Heart right ventricle (tissue), 16 donors: Measurements from ENCODE around the gene SLC22A23. TPM values are rescaled to one million over a fixed set of nuclear protein-coding genes. Genes with fewer than 3 reads are reported as not detected.

Source experiments
- ATAC-seq, 8 donors: fragments of 200-7000 bp; cut with Tn5 transposase; one replicate each; pipeline ENCODE4 v1.9.1; 2020; ENCODE audit warnings: mild to moderate bottlenecking in 8 of 8, moderate library complexity in 8 of 8, moderate number of reproducible peaks in 1 of 8
- DNase-seq, 2 donors: peaks; one replicate each; pipeline ENCODE4 v3.0.0-alpha.2; 2020
- H3K27ac ChIP-seq, 10 donors: fragments of 200-600 bp; sonication (generic) in 2 of 10; one replicate each; pipeline versions ENCODE4 v1.5.0 to v1.8.0; 2020 to 2022; ENCODE audit warnings: mild to moderate bottlenecking in 3 of 10
- H3K27me3 ChIP-seq, 7 donors: fragments of 200-600 bp; one replicate each; pipeline ENCODE4 v1.8.0; 2021 to 2022; ENCODE audit warnings: mild to moderate bottlenecking in 2 of 7
- H3K36me3 ChIP-seq, 9 donors: fragments of 200-600 bp; sonication (generic) in 1 of 9; one replicate each; pipeline versions ENCODE4 v1.5.0 to v1.8.0; 2020 to 2022; ENCODE audit warnings: mild to moderate bottlenecking in 2 of 9
- H3K4me1 ChIP-seq, 9 donors: fragments of 200-600 bp; sonication (generic) in 1 of 9; one replicate each; pipeline versions ENCODE4 v1.5.0 to v1.8.0; 2020 to 2022; ENCODE audit warnings: mild to moderate bottlenecking in 4 of 9
- H3K4me3 ChIP-seq, 10 donors: fragments of 200-600 bp; sonication (generic) in 2 of 10; one replicate each; pipeline versions ENCODE4 v1.5.0 to v1.8.0; 2020 to 2022; ENCODE audit warnings: mild to moderate bottlenecking in 7 of 10, moderate library complexity in 2 of 10
- H3K9me3 ChIP-seq, 11 donors: fragments of 200-600 bp in 10 of 11; sonication (generic) in 2 of 11; one replicate each; pipeline versions ENCODE4 v1.5.0 to v1.8.0; 2013 to 2022; ENCODE audit warnings: mild to moderate bottlenecking in 2 of 11, control low read depth in 1 of 11, moderate library complexity in 1 of 11
- WGBS, 2 donors: extraction: QIAGEN DNeasy Blood & Tissue Kit; methylation state at CpG; one replicate each; pipeline ENCODE4 v1.1.7; 2013; ENCODE audit warnings: inconsistent platforms in 1 of 2; 5-methylcytosine and 5-hydroxymethylcytosine counted together
- intact Hi-C, 10 donors: fragments of 100-400 bp; cut with DNase I; formaldehyde crosslinking; loops; one replicate each; pipeline versions ENCODE4 v1.11.1 to v1.14.2; 2022
- polyA plus RNA-seq, 2 donors: library from polyadenylated mRNA; stranded (reverse); fragments of 200-250 nt; gene quantifications; one replicate each; pipeline ENCODE4 v1.2.3, GENCODE V29; 2013
- total RNA-seq, 10 donors: library from RNA; stranded (reverse); fragmentation: NEBNext Ultra II Directional in 3 of 10; extraction: Animal tissue kit (Norgen Biotek cat#: 25700) in 3 of 10; gene quantifications; one replicate each; pipeline versions ENCODE4 v1.2.1 to v1.2.4, GENCODE V29; 2021 to 2023
- TF ChIP-seq, protein P1 (sequence below), 9 donors: fragments of 200-600 bp; sonication (generic) in 2 of 9; IDR thresholded peaks; one replicate each; pipeline versions ENCODE4 v1.5.0 to v1.8.0; 2021 to 2022; ENCODE audit warnings: antibody characterized with exemption in 9 of 9, mild to moderate bottlenecking in 5 of 9, moderate library complexity in 1 of 9
- donor health status: Arrhythmogenic right ventricular cardiomyopathy.
- donor health status: ischemic (EF 13 %, LVEDD 7.1; RV severe dilation, severe dysfunction).
- donor health status: healthy with polysubstance abuse.
- donor health status: DM: no; HTN: yes; CAD: no.
- donor health status: DM: no; HTN: no; CAD: no.
- donor health status: ischemic (EF 25% LVEDD 6.9; RV normal size, moderate dysfunction).
- donor health status: ischemic (EF 25% LVEDD 5.7; RV mildly dilated, moderate dysfunction).
- donor health status: healthy.
- donor health status: DM: yes; HTN: yes; CAD: no.
- donor health status: Ischemic cardiomyopathy.
- donor health status: ischemic (EF 35%, LVEDD 5.7; RV mildly dilated, moderate dysfunction).
- donor health status: nonischemic (EF 11% LVEDD 7.7; RV severe dilation, severe dysfunction).
- donor health status: DM: yes; HTN: yes; CAD: no.
- donor health status: PGD.
- donor health status: ischemic (EF 29% LVEDD 5.4; RV normal size, mild dysfunction).
- donor health status: nonischemic (EF 23%, LVEDD 6.1; RV moderate dilation, normal function).

SLC22A23 gene
- total and polyA plus RNA-seq, 12 donors = 1.9 to 7.8 (median 5.1) TPM

DNA sequence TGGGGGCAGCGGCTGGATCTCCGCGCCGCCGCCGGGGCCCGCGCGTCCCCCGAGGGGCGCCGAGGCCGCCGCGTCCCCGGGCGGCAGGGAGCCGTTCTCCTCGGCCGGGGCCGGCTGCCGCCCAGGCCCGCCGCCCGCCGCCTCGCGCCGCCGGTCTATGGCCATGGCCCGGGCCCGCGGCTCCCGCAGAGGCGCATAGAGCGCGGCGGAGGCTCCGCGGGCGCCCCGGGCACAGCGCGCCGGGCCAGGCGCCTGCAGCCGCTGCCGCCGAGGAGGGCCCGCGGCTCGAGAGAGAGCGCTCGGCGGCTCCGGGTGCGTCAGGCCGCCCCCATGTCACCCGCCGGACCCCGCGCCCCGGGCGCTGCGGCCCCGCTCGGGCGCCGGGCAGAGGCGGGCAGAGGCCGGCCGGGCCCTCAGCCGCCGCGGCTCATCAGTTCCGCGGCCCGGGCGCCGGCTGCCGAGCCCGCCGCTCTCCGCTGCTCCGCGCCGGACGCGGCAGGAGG is 404 bp downstream of the SLC22A23 start:
- peak in 2 of 8 donors; percentile 2 to 11 for ATAC-seq
- intact Hi-C loops = loop anchor here in 8 of 10 donors (5.0 to 10.0 kb wide), 8 partner anchors 102 to 278 kb away; no protein-coding TSS in a partner anchor

DNA sequence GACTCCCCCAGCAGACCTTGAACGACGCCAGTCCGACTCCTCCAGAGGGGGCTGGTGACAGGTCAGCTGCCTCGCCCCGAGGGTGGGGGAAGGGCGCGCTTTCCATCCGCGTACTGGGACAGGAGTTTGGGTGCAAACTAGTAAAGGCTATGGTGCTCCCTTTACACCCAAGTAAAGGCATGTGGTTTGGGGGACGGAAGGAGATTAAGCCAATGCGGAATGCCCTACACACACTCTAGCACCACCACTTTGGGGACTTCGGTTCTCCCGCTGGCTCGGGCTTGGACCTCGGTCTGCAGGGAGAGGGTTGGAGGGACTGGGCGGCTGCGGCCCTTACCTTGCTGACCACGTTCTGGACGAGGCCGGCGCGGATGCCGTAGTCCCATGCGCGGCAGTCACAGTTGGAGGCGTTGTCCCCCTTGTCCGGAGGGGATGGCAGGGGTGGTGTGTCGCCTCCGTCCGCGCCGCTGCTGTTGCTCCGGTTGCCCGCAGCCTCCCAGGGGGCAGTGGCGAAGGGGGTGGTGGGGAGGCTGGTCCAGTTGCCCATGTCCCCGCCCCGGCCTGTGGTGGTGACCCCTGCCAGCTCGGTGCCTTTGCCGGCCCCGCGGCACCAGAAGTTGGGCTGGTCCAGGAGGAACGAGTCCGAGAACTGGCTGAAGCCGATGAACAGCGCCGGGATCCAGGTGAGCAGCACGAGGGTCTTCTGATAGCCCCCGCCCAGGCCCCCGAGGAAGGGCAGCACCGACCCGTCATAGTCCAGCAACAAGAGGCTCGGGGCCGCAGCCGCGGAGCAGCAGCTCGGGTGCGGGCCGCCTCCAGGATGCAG is 1.1 kb downstream of the SLC22A23 start:
- peak overlapping the region; percentile 16 to 72 (median 66) for H3K4me3 ChIP-seq
- TF ChIP-seq, protein P1, sequence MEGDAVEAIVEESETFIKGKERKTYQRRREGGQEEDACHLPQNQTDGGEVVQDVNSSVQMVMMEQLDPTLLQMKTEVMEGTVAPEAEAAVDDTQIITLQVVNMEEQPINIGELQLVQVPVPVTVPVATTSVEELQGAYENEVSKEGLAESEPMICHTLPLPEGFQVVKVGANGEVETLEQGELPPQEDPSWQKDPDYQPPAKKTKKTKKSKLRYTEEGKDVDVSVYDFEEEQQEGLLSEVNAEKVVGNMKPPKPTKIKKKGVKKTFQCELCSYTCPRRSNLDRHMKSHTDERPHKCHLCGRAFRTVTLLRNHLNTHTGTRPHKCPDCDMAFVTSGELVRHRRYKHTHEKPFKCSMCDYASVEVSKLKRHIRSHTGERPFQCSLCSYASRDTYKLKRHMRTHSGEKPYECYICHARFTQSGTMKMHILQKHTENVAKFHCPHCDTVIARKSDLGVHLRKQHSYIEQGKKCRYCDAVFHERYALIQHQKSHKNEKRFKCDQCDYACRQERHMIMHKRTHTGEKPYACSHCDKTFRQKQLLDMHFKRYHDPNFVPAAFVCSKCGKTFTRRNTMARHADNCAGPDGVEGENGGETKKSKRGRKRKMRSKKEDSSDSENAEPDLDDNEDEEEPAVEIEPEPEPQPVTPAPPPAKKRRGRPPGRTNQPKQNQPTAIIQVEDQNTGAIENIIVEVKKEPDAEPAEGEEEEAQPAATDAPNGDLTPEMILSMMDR (IDR thresholded peaks at IDR 0.05) = no peak
- peaks cover 0 to 89% (median 14%) of the 10 kb centered on the region in 7 donors for H3K27me3 ChIP-seq
- peak overlapping the region in 2 of 10 donors; percentile 20 to 42 for H3K27ac ChIP-seq
- no peaks in the 10 kb centered on the region for H3K9me3 ChIP-seq
- peak; percentile 26 to 29 for DNase-seq
- intact Hi-C loops = loop anchor here in 8 of 10 donors (5.0 to 10.0 kb wide), 8 partner anchors 101 to 279 kb away; no protein-coding TSS in a partner anchor
- 2% methylated on average over 56 to 58 of the region's 58 CpGs for WGBS, 2 donors
- ATAC-seq = peak in 7 of 8 donors; percentile 6 to 41 (median 27)
- no peaks in the 10 kb centered on the region for H3K36me3 ChIP-seq
- H3K4me1 ChIP-seq = peaks cover 11 to 46% (median 25%) of the 10 kb centered on the region in 9 donors

More for the DNA sequence above, 404 bp downstream of the SLC22A23 start:
- peak overlapping the region in 2 of 10 donors; percentile 51 to 67 for H3K27ac ChIP-seq
- peaks cover 11 to 45% (median 25%) of the 10 kb centered on the region in 9 donors for H3K4me1 ChIP-seq
- H3K9me3 ChIP-seq = no peaks in the 10 kb centered on the region
- TF ChIP-seq, protein P1 (IDR thresholded peaks at IDR 0.05) = no peak
- peak overlapping the region; percentile 16 to 72 (median 68) for H3K4me3 ChIP-seq
- H3K36me3 ChIP-seq = no peaks in the 10 kb centered on the region
- DNase-seq = no peak
- 0% methylated on average over 43 to 88 of the region's 89 CpGs for WGBS, 2 donors
- peaks cover 0 to 88% (median 14%) of the 10 kb centered on the region in 7 donors for H3K27me3 ChIP-seq

DNA sequence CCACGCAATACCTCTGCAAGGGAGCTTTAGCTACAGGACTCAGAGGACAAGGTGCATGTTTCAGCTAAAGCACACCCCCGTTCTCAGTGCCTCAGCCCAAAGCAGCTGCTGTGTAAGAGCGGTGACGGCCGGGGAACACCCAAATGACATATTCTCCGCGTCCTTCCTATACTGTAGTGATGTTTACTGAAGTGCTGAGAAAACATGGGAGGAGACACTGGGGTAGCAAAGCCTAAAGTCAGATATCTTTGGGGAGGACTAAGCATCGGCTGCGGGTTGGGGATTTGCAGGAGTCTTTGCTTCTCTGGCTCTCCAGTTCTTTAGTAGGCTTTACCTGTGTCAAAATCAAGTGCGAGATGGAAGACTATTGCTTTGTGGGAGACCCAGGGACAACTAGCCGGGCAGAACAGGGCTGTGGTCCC is 1.7 kb downstream of the SLC22A23 start:
- DNase-seq (no peak), ATAC-seq (peak in 1 of 8 donors; percentile 40)
- Histone ChIP-seq H3K4me1 (peaks cover 11 to 46% (median 25%) of the 10 kb centered on the region in 9 donors), H3K9me3 (no peaks in the 10 kb centered on the region), H3K4me3 (peak overlapping the region; percentile 16 to 72 (median 66)), H3K27me3 (peaks cover 0 to 83% (median 14%) of the 10 kb centered on the region in 7 donors), H3K36me3 (no peaks in the 10 kb centered on the region), H3K27ac (no peak overlapping the region)
- intact Hi-C loops = loop anchor here in 8 of 10 donors (5.0 to 10.0 kb wide), 8 partner anchors 100 to 280 kb away; no protein-coding TSS in a partner anchor
- TF ChIP-seq, protein P1 (IDR thresholded peaks at IDR 0.05) = no peak
- WGBS, 2 donors = 29 to 42% methylated on average over 11 of the region's 11 CpGs
